ENCODE measurements around the gene ERCC6L2. TPM values are rescaled to one million over a fixed set of nuclear protein-coding genes. Genes with fewer than 3 reads are reported as not detected.

ERCC6L2 gene
- total RNA-seq, 1 donor from 2014 or later, result 77.6 TPM

DNA sequence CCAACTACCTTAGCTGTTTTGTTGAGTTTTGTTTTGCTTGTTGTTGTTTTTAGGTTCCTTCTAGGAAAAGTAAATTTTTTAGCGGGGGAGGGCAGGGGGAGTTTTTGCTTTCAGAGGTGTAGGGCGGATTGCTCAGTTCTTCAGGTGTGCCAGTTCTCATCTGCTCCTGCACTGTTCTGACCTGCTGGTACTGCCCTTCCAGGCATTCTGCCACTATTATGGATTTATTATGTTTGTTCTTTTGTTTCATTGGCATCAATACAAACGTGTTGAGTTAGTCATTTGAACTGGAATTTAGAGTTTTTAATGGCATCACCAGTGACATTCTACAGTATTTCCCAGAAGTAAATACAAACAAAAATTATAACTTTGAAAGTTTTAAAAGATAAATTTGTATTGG is 26.0 kb downstream of the ERCC6L2 start:
- no peak overlapping the region for H2AFZ ChIP-seq (replicated peaks)
- peaks cover 5% of the 10 kb centered on the region for H3K36me3 ChIP-seq
- no peak overlapping the region for H3K9ac ChIP-seq
- H4K20me1 ChIP-seq (ENCODE audit: low read depth), result peaks cover 7% of the 10 kb centered on the region
- H3K27ac ChIP-seq, result no peak overlapping the region
- H3K27me3 ChIP-seq, result no peaks in the 10 kb centered on the region
- H3K4me2 ChIP-seq, result no peak overlapping the region
- no peaks in the 10 kb centered on the region for H3K27me3 Mint-ChIP-seq (ENCODE audit: insufficient read depth, low read depth)
- peaks cover 3% of the 10 kb centered on the region for H3K36me3 Mint-ChIP-seq
- peaks cover 29% of the 10 kb centered on the region for H3K79me2 ChIP-seq (ENCODE audit: low read depth)
- no peaks in the 10 kb centered on the region for H3K4me1 ChIP-seq
- no peaks in the 10 kb centered on the region for H3F3A ChIP-seq (ENCODE audit: low read depth)
- H3K9me3 ChIP-seq (ENCODE audit: low read depth), result no peaks in the 10 kb centered on the region
- no peak for DNase-seq (ENCODE audit: low spot score)
- no peak overlapping the region for H3K4me3 Mint-ChIP-seq
- H3K4me1 Mint-ChIP-seq, result no peaks in the 10 kb centered on the region
- TF ChIP-seq EZH2phosphoT487 (IDR thresholded peaks at IDR 0.05) (no peak), EZH2 (IDR thresholded peaks at IDR 0.05) (no peak)
- TF ChIP-seq, protein P1, sequence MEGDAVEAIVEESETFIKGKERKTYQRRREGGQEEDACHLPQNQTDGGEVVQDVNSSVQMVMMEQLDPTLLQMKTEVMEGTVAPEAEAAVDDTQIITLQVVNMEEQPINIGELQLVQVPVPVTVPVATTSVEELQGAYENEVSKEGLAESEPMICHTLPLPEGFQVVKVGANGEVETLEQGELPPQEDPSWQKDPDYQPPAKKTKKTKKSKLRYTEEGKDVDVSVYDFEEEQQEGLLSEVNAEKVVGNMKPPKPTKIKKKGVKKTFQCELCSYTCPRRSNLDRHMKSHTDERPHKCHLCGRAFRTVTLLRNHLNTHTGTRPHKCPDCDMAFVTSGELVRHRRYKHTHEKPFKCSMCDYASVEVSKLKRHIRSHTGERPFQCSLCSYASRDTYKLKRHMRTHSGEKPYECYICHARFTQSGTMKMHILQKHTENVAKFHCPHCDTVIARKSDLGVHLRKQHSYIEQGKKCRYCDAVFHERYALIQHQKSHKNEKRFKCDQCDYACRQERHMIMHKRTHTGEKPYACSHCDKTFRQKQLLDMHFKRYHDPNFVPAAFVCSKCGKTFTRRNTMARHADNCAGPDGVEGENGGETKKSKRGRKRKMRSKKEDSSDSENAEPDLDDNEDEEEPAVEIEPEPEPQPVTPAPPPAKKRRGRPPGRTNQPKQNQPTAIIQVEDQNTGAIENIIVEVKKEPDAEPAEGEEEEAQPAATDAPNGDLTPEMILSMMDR (IDR thresholded peaks at IDR 0.05), result no peak
- no peak overlapping the region for H3K27ac Mint-ChIP-seq
- no peaks in the 10 kb centered on the region for H3K9me3 Mint-ChIP-seq
- H3K4me3 ChIP-seq, result no peak overlapping the region

DNA sequence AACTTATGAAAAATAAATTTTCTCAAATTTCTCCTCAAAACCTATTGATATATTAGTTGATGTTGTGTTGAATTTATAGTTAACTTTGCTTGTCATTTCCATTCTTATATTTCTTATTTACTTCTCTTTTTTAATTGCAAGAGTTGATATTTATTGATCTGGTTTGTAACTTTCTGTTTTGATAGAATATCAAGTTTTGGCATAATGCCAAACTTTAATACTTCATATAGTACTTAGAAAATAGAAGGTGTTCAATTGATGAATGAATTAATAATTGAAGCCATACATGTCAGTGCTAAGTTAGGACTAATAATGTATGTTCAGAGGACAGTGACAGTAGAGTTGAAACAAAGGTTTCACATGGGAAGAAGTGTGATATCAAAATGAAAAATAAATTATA is 27.9 kb downstream of the ERCC6L2 start:
- TF ChIP-seq, protein P1 (IDR thresholded peaks at IDR 0.05), result no peak
- TF ChIP-seq EZH2phosphoT487 (IDR thresholded peaks at IDR 0.05) (no peak), EZH2 (IDR thresholded peaks at IDR 0.05) (no peak)
- H3K27ac ChIP-seq, result no peak overlapping the region
- H3K79me2 ChIP-seq (ENCODE audit: low read depth), result peaks cover 17% of the 10 kb centered on the region
- no peak overlapping the region for H3K4me3 Mint-ChIP-seq
- no peaks in the 10 kb centered on the region for H3K9me3 ChIP-seq (ENCODE audit: low read depth)
- peaks cover 3% of the 10 kb centered on the region for H3K36me3 Mint-ChIP-seq
- no peak overlapping the region for H3K9ac ChIP-seq
- H3K4me2 ChIP-seq, result no peak overlapping the region
- no peak overlapping the region for H3K27ac Mint-ChIP-seq
- no peaks in the 10 kb centered on the region for H3K36me3 ChIP-seq
- H3K9me3 Mint-ChIP-seq, result no peaks in the 10 kb centered on the region
- H3K4me1 Mint-ChIP-seq, result no peaks in the 10 kb centered on the region
- H3K4me1 ChIP-seq, result peaks cover 4% of the 10 kb centered on the region
- H3K27me3 Mint-ChIP-seq (ENCODE audit: insufficient read depth, low read depth), result no peaks in the 10 kb centered on the region
- no peak for DNase-seq (ENCODE audit: low spot score)
- H3K27me3 ChIP-seq, result no peaks in the 10 kb centered on the region
- no peaks in the 10 kb centered on the region for H3F3A ChIP-seq (ENCODE audit: low read depth)
- no peak overlapping the region for H3K4me3 ChIP-seq
- H2AFZ ChIP-seq (replicated peaks), result no peak overlapping the region
- peaks cover 12% of the 10 kb centered on the region for H4K20me1 ChIP-seq (ENCODE audit: low read depth)

DNA sequence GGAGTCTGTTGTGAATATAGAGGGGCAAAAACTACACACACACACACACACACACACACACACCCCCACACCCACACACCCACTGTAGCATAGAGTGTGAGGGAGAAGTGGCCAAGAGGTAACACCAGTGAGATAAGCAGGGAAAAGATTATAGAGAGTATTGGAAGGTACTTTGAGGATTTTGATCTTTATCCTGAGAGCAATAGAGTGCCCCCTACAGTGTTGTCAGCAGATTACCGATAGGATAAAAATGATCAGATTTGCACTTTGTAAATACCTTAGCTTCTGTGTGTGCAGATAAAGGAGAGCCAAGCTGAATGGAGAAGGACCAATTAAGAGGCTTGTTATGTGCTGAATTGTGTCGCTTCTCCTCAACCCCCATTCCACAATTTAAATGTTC is 32.3 kb downstream of the ERCC6L2 start:
- peaks cover 4% of the 10 kb centered on the region for H3K4me1 ChIP-seq
- H4K20me1 ChIP-seq (ENCODE audit: low read depth), result peaks cover 6% of the 10 kb centered on the region
- no peak overlapping the region for H3K4me3 ChIP-seq
- H3K79me2 ChIP-seq (ENCODE audit: low read depth), result peaks cover 21% of the 10 kb centered on the region
- TF ChIP-seq, protein P1 (IDR thresholded peaks at IDR 0.05), result peak; percentile 57
- TF ChIP-seq EZH2phosphoT487 (IDR thresholded peaks at IDR 0.05), result no peak
- no peak overlapping the region for H3K27ac ChIP-seq
- H3K9me3 ChIP-seq (ENCODE audit: low read depth), result no peaks in the 10 kb centered on the region
- H3K9me3 Mint-ChIP-seq, result no peaks in the 10 kb centered on the region
- H3K4me2 ChIP-seq, result no peak overlapping the region
- H2AFZ ChIP-seq (replicated peaks), result no peak overlapping the region
- DNase-seq (ENCODE audit: low spot score), result peak; percentile 18
- no peaks in the 10 kb centered on the region for H3K36me3 ChIP-seq
- no peaks in the 10 kb centered on the region for H3F3A ChIP-seq (ENCODE audit: low read depth)
- H3K4me1 Mint-ChIP-seq, result no peaks in the 10 kb centered on the region
- H3K27ac Mint-ChIP-seq, result no peak overlapping the region
- no peaks in the 10 kb centered on the region for H3K27me3 ChIP-seq
- H3K36me3 Mint-ChIP-seq, result peaks cover 3% of the 10 kb centered on the region
- H3K27me3 Mint-ChIP-seq (ENCODE audit: insufficient read depth, low read depth), result no peaks in the 10 kb centered on the region
- no peak overlapping the region for H3K9ac ChIP-seq
- H3K4me3 Mint-ChIP-seq, result no peak overlapping the region

Data from neural progenitor cell (in vitro differentiated cells).